T follicular helper cell (primary cell): ENCODE data around the gene MTHFD1L.
"Not testable (repeated sequence)": the region's sequence is repeated elsewhere in the genome, so short reads cannot be mapped to it uniquely, and the experiment has no call there.

Experiments
- DNase-seq: peaks from one replicate; pipeline ENCODE4 v3.0.0-alpha.2; 2020; ENCODE audit warnings: low read depth

MTHFD1L gene

GRCh38 chr6:151015101-151015700, 149.7 kb downstream of the MTHFD1L start:
- DNase-seq = no peak

GRCh38 chr6:151016107-151016506, 150.6 kb downstream of the MTHFD1L start:
- no peak for DNase-seq

GRCh38 chr6:151018046-151018445, 152.5 kb downstream of the MTHFD1L start:
- no peak for DNase-seq

- no peak for DNase-seq
Observed at GRCh38 chr6:151018911-151019782, 153.6 kb downstream of the MTHFD1L start.

- DNase-seq = no peak
Observed at GRCh38 chr6:151021896-151022295, 156.4 kb downstream of the MTHFD1L start.

DNA sequence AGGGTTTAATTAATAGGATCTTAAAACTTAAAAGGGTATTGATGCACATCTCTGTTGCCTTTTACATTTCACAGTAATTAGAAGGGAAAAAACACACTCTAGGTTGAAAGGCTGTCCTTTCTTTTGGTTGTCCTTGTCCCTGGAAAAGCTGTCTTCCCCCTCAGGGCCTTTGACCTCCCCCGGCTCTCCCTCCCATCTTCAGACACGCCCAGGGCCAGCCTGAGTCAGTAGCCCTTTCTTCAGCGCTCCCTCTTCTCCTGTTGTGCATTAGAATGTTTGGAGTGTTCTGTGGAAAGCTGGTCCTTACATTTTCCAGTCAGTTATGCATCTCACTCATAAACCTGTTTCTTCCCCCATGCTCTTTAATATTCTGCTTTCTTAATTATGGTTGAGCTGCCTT, 157.0 kb downstream of the MTHFD1L start:
- DNase-seq = no peak

GRCh38 chr6:151023342-151023741, 157.8 kb downstream of the MTHFD1L start:
- DNase-seq = no peak

DNA sequence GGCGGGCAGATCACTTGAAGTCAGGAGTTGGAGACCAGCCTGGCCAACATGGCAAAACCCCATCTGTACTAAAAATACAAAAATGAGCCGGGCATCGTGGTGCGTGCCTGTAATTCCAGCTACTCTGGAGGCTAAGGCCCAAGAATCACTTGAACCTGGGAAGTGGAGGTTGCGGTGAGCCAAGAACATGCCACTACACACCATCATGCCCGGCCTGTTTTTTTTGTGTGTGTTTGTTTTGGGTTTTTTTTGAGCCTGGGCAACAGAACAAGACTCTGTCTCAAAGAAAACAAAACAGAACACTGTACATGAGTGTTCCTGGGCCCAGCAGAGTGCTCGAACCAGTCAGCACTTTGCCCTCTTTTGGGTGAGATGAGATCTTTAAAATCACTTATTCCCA, 159.1 kb downstream of the MTHFD1L start:
- no peak for DNase-seq

- DNase-seq = no peak
Observed at GRCh38 chr6:151025076-151025475, 159.6 kb downstream of the MTHFD1L start.

DNA sequence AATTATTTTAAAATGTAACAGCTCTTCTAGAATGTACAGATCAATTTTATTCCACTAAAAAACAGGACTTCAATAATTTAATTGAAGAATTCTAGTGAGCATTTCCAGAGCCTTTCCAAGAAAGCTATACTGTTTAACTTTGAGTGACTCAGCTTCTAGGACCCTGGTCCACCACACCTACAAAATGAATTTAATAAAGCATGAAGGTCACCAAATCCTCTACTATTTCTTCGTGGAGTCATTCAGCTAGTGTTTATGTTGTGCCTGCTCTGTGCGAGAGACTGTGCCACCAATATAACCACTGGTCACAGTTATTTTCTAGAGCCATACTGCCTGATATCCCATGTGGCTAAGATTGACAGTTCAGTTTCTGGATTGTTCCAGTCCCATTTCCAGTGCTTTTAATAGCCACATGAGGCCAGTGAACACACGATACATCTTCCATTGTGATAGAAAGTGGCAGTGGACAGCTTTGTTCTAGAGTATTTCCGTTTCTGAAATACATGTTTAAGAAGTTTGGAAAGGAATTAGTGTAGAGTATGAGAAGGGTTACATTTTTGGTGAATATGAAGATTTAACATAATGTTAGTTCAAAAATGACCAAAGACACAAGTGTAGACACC, 160.7 kb downstream of the MTHFD1L start:
- DNase-seq = no peak

GRCh38 chr6:151027295-151027747, 161.8 kb downstream of the MTHFD1L start:
- DNase-seq = no peak

DNA sequence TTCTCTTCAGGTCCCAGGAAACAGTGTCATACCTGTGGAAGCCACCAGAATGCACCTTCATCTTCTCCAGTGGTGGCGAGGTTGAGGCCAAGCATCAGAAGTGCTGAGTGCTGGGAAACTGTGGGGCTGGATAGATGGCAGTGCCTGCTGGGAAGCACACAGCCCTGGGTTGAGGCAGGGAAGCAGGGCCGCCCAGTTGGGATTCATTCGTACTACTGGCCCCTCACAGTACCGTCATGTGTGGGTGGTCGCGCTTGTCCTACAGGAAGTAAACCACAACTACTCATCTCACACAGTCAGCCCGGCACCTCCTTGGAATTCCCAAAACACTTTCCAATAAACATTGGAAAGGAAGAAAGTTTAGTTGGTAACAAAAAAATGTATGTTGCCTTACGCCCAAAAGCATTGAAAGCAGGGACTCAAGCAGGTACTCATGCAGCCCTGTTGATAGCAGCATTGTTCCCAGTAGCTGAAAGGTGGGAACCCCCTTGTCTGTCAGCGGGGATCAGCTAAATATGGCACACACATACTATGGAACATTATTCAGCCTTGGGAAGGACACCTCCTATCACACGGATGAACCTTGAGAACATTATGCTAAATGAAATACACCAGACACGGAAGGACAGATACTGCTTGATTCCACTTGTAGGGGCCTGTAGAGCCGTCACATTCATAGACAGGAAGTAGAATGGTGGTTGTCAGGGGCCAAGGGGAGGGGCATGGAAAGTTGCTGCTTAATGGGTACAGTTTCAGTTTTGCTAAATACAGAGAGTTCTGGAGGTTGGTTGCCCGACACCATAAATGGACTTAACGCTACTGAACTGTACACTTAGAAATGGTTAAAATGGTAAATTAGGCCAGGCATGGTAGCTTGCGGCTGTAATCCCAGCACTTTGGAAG, 162.7 kb downstream of the MTHFD1L start:
- DNase-seq = no peak

- no peak for DNase-seq
Observed at GRCh38 chr6:151029970-151030369, 164.5 kb downstream of the MTHFD1L start.

DNA sequence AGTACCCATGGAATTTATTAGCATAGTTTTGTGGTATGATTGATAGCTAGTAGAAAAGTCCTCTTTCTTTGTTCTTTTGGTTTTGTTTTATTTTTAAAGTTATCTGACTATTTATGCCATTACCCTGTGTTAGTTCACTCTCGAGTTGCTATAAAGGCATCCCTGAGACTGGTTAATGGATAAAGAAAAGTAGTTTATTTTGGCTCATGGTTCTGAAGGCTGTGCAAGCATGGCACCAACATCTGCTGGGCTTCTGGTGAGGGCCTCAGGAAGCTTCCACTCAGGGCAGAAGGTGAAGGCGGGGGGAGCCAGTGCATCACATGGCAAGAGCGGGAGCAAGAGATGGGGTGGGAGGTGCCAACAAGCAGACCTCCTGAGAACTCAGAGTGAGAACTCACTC, 166.5 kb downstream of the MTHFD1L start:
- DNase-seq = no peak

GRCh38 chr6:151034825-151035781, 169.6 kb downstream of the MTHFD1L start:
- no peak for DNase-seq

- DNase-seq = not testable (repeated sequence)
Observed at GRCh38 chr6:151036211-151036721, 170.8 kb downstream of the MTHFD1L start.

DNA sequence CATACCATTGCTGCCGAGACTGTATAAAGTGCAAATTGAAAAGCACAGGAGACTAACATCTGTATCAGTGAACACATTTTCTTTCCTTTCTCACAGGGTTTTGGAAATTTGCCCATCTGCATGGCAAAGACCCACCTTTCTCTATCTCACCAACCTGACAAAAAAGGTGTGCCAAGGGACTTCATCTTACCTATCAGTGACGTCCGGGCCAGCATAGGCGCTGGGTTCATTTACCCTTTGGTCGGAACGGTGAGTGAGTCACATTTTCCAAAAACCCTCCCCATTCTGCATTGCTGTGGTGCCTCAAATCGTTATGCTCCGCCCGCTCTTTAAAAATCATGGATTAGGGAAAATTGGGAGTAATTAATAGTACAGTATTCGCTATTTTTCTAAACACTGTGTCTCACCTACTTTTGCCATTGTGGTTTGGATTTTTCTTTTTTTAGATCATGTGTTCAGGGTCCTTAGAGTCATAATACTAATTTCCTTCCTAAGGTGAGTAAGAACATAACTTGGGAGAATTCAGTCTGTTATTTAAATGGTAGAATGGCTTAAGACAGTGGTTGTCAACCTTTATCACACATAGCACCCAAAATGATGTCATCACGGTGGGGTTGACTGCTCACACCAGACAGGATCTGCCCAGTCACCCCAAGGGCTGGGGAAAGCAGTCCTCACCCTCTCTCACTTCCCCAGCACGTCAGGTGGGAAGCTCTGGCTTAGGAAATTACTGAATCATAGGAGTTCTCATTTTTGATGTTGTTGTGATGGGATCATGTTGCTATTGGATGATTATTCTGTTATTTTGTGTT, 171.6 kb downstream of the MTHFD1L start:
- no peak for DNase-seq

DNA sequence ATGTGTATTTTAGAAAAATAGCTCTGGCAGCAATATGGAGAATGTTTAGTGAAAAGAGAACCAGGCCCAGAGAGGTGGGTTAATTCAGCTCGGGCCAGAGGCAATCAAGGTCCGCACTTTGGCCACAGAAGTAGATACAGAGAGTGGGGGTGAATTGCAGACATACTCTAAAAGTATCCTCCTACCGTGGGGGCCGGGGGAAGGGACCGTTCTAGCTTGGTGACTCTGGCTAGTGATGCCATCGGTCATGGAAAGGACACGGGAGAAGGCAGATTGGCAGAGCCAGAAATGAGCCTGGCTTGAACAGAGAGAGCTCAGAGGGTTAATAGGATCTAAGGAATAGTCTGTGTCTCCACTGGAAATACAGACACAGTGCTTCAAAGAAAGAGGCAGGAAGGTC, 173.1 kb downstream of the MTHFD1L start:
- no peak for DNase-seq

- DNase-seq = not testable (repeated sequence)
Observed at GRCh38 chr6:151040888-151041521, 175.5 kb downstream of the MTHFD1L start.
